Muscle layer of duodenum (tissue), 2 donors: ENCODE measurements around the gene INSRR.

ENCODE experiments used
- H3K27ac ChIP-seq: one replicate; pipeline ENCODE4 v1.7.0; 2013; ENCODE audit warnings: mild to moderate bottlenecking, low read length
- H3K27me3 ChIP-seq: one replicate; pipeline ENCODE4 v1.7.0; 2013; ENCODE audit warnings: low read depth, mild to moderate bottlenecking, control low read depth, low read length
- H3K36me3 ChIP-seq, 2 donors: one replicate each; pipeline ENCODE4 v1.7.0; 2013; ENCODE audit warnings: low read length in 2 of 2, control low read depth in 1 of 2, mild to moderate bottlenecking in 1 of 2; ENCODE audit not compliant: insufficient read depth in 2 of 2, control insufficient read depth in 1 of 2
- H3K4me1 ChIP-seq, 2 donors: one replicate each; pipeline ENCODE4 v1.7.0; 2013; ENCODE audit warnings: low read length in 2 of 2, mild to moderate bottlenecking in 2 of 2, control low read depth in 1 of 2, moderate library complexity in 1 of 2; ENCODE audit not compliant: insufficient read depth in 2 of 2, control insufficient read depth in 1 of 2
- H3K4me3 ChIP-seq, 2 donors: one replicate each; pipeline ENCODE4 v1.7.0; 2013; ENCODE audit warnings: low read length in 2 of 2, low read depth in 1 of 2, mild to moderate bottlenecking in 1 of 2
- H3K9me3 ChIP-seq, 2 donors: one replicate each; pipeline ENCODE4 v1.7.0; 2013; ENCODE audit warnings: low read length in 2 of 2, control low read depth in 1 of 2, mild to moderate bottlenecking in 1 of 2; ENCODE audit not compliant: control insufficient read depth in 1 of 2
- donor health status: healthy.

The INSRR gene

DNA sequence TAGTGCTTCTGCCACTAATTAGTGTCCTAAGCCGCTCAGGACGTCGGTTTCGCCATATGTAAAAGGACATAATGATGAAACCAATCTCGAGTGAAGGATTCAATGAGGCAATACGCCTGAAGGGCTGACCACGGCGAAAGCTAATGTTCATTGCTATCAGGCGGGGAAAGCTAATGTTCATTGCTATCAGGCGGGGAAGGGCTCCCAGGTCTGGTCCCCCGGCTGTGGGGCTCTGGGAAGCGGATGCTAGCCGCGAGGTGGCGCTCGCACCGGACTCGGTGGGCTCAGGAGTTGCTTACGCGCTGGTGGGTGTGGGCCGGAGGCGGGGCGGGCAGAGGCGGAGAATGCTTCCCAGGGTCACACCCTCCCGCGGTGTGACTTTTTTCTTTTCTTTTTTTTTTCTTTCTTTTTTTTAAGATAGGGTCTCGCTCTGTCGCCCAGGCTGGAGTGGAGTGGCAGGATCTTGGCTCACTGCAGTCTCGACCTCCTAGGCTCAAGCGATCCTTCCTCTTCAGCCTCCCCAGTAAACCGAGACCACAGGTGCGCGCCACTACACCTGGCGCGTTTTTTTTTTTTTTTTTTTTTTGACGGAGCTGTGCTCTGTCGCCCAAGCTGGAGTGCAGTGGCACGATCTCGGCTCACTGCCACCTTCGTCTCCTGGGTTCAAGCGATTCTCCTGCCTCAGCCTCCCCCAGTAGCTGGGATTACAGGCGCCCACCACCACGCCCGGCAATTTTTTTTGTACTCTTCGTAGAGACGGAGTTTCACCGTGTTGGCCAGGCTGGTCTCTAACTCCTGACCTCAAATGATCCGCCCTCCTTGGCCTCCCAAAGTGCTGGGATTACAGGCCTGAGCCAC, 33.5 kb upstream of the INSRR start:
- Histone ChIP-seq H3K4me3 (peak overlapping the region in 1 of 2 donors; percentile 47), H3K36me3 (no peaks in the 10 kb centered on the region), H3K27ac (no peak overlapping the region), H3K4me1 (peaks cover 0 to 15% of the 10 kb centered on the region in 2 donors), H3K9me3 (no peaks in the 10 kb centered on the region), H3K27me3 (peaks cover 16% of the 10 kb centered on the region)

DNA sequence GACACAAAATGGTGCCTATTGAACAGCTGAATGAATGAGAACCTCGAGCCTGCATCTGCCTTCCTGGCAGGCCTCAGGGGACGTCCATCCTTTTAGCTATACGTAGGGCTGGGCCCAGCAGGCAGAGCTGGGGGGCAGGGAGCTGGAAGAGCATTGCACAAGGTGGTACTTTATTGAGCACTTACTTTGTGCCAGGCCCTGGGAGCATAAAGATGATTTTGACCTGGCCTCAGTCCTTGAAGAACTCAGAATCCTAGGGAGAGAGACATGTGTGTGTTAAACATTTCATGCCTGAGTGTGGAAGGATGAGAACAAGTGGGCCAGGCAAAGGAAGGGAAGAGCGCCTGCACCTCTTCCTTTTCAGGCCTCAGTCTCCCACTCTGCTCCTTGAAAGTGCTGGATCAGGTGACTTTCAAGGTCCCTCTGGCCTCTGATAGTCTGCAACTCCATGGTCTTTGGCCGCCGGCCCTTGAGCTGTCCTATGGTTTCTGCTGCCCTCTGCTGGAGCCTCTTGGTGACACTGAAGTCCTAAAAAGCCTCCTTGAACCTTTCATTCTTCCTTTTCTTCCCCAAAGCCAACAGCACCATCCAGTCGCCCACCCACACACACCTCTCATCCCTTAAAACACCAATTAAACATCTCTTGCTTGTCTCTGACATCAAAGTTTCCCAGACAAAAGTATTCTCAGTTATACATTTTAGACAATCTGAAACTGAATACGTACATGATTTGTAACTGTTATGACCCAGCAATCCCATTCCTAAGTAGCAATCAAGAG, 31.1 kb upstream of the INSRR start:
- Histone ChIP-seq H3K4me3 (no peak overlapping the region), H3K36me3 (no peaks in the 10 kb centered on the region), H3K27ac (no peak overlapping the region), H3K4me1 (peaks cover 0 to 3% of the 10 kb centered on the region in 2 donors), H3K9me3 (no peaks in the 10 kb centered on the region), H3K27me3 (peaks cover 13% of the 10 kb centered on the region)

DNA sequence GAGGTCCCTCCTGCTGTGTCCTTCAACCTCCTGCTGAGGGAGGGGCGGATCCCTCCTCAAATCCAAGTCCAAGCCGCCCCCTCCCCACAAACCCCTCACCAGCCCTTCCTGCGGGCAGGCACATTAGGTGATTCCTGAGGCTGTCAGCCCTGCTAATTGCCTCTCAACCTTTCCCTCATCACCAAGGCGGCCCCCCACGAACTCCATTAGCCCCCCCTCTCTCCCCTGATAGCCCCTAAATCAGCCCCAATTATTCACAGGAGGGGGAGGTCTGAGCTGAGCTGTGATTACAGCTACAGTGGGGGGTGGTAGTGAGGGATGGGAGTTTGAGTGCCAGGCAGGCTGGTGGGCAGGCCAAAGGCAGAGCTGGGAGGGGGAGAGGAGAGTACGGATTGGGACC, 28.8 kb upstream of the INSRR start:
- Histone ChIP-seq H3K4me1 (no peaks in the 10 kb centered on the region), H3K27me3 (peaks cover 6% of the 10 kb centered on the region), H3K9me3 (no peaks in the 10 kb centered on the region), H3K4me3 (no peak overlapping the region), H3K27ac (no peak overlapping the region), H3K36me3 (no peaks in the 10 kb centered on the region)

DNA sequence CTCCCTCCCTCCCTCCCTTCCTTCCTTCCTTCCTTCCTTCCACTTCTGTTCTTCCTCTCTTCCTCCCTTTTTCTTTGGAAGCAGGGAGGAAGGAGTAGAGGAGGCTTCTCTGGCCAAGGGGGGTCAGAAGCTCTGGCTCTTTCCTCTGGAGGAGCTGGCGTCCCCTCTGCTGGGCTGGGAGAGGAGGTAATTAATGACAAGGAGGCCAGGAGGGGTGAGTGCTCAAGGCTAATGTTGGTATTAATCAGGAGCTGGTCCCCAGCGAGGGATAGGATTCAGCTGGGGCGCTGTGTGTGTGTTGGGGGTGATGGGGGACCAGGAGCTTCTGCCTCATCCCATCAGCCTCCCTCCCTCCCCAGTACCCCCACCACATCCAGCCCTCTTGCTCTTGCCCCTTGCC, 28.4 kb upstream of the INSRR start:
- H3K27ac ChIP-seq: no peak overlapping the region
- H3K27me3 ChIP-seq: peaks cover 6% of the 10 kb centered on the region
- no peaks in the 10 kb centered on the region for H3K9me3 ChIP-seq
- H3K4me1 ChIP-seq: no peaks in the 10 kb centered on the region
- H3K4me3 ChIP-seq: no peak overlapping the region
- no peaks in the 10 kb centered on the region for H3K36me3 ChIP-seq

DNA sequence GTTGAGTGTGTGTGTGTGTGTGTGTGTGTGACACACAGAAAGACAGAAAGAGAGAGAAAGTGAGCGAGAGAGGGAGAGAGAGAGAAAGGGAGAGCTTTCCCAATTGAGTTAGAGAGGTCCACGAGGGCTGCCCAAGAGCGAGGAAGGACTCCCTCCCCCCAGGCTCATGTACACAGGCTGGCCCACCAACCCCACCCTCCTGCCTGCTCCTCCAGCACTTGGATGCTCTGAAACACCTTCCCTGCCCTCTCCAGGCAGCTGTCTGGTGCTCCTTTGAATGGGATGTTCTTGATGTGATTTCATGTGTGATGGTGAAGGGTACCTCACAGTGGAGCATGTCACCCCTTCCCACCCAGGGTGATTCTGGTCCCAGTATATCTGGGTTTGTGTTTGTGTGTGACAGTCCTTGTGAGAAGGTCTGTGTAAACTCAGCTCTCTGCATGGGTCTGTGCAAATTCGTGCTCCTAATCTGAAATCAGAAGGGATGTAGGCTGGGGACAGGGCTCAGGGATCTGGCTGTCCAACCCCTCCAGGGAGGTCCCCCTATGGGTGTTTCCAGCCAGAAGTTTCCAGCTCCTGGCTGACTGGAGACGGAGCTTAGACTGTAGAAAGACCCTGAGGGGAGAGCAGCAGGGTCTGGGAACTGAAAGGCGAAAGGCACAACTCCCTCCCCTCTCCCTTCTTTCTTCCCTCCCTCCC, 27.8 kb upstream of the INSRR start:
- Histone ChIP-seq H3K27me3 (peaks cover 6% of the 10 kb centered on the region), H3K9me3 (no peaks in the 10 kb centered on the region), H3K36me3 (no peaks in the 10 kb centered on the region), H3K4me1 (no peaks in the 10 kb centered on the region), H3K4me3 (no peak overlapping the region), H3K27ac (no peak overlapping the region)

DNA sequence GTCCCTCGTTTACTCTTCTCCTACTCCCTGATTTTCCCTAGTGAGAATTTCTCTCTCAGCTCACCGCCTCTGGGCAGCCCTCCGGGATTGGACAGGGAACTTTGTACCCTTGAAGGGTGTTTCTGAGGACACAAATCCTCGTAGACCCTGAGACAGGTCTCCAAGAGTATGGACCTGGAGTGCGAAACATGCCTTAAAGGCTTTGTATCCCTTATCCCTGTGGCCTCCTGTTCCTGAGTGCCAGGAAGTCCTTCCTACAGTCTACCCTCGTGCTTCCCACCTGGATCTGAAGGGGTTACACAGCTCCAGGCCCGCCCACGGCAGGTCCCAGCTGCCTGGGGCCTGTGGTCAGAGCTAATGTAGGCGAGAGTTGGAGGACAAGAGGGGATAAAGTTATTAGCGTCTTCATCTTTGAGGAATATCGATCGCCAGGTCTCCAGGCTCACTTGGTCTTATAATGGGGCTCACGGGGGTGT, 27.0 kb upstream of the INSRR start:
- peaks cover 6% of the 10 kb centered on the region for H3K27me3 ChIP-seq

DNA sequence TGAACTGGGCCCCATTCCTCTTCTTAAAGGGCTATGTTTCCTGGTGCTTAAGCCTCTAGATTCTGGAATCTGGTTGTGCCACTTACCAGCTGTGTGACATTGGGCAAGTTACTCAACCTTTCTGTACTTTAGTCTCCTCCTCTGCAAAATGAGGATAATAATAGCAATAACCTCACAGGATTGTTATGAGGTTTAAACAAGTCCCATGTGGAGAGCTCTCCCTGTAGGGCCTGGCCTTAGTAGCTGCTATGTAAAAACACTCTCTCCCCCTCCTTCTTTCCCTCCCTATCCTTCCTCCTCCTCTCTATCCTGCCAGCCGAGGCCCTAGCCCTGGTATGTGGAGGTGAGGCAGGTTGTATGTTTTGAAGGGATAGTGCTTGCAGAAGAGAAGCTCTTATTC, 26.4 kb upstream of the INSRR start:
- no peak overlapping the region for H3K4me3 ChIP-seq
- H3K9me3 ChIP-seq: no peaks in the 10 kb centered on the region
- no peaks in the 10 kb centered on the region for H3K4me1 ChIP-seq
- H3K36me3 ChIP-seq: no peaks in the 10 kb centered on the region
- peaks cover 6% of the 10 kb centered on the region for H3K27me3 ChIP-seq
- no peak overlapping the region for H3K27ac ChIP-seq

More for the DNA sequence above, 27.0 kb upstream of the INSRR start:
- Histone ChIP-seq H3K4me1 (no peaks in the 10 kb centered on the region), H3K4me3 (no peak overlapping the region), H3K27ac (no peak overlapping the region), H3K9me3 (no peaks in the 10 kb centered on the region), H3K36me3 (no peaks in the 10 kb centered on the region)

DNA sequence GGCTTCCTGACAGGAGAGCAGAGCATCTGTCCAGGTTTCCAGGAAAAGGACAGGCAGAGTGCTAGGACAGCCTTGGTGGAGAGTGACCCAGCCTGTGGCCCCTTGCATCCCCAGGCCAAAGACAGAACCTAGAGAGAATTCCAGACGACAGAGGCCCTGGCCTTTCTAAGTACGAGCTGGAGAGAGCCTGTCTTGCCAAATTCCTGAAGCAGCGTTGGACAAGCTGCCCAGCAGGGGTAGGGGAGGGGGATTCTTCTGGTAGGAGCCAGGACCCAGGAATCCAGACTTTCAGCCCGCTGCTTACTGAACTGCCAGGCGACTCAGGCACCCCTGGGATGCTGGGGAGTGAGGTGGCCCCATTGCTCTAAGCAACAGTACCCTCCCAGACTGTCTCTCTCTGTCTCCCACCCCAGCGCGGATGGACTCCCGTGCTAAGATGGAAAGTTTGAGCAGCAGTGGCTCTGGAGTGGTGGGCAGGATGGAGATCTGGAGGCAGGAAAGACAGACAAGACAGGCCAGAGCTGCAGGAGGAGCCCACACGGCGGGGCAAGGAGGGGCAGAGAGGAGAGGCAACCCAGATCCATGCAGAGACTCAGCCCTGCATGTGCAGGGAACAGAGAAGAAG, 25.8 kb upstream of the INSRR start:
- no peak overlapping the region for H3K4me3 ChIP-seq
- H3K4me1 ChIP-seq: no peaks in the 10 kb centered on the region
- H3K9me3 ChIP-seq: no peaks in the 10 kb centered on the region
- H3K36me3 ChIP-seq: no peaks in the 10 kb centered on the region
- peaks cover 6% of the 10 kb centered on the region for H3K27me3 ChIP-seq
- no peak overlapping the region for H3K27ac ChIP-seq

DNA sequence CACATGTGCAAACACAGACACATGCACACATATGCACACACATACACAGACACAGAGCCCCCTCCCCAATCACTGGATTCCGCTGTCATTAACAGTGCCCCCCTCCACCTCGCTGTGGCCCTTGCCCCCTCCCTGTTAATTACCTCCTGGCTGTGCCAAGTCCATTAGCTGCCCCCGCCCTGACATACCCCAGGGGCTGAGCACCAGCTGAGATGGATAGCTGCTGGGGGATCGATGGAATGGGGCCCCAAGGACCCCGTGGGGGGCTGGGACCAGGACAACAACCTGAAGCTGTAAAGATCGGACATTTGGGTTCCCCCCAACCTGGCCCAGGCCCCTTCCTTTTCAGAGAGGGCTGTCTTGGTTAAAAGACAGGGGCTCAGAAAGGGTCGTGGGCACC, 25.0 kb upstream of the INSRR start:
- Histone ChIP-seq H3K27me3 (peaks cover 6% of the 10 kb centered on the region), H3K4me3 (no peak overlapping the region), H3K36me3 (no peaks in the 10 kb centered on the region), H3K27ac (no peak overlapping the region), H3K4me1 (no peaks in the 10 kb centered on the region), H3K9me3 (no peaks in the 10 kb centered on the region)

DNA sequence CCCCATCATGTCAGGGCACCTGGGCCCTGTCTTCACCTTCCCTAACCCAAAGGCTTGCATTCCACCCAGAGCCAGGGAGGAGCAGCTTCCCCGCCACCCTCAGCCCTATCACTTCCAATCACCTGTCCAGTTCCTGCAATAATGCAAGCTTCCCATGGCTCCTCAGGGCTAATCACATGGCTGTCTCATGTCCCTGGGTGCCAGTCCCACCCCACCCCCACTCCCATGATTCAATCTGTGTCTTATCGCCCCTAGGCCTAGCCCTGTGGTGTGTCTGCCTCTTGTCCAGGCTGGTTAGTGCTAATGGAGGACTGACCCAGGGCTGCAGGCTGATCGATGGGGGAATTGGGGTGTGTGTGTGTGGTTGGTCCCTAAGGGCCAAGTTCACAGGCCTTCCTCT, 23.6 kb upstream of the INSRR start:
- Histone ChIP-seq H3K27ac (no peak overlapping the region), H3K27me3 (peaks cover 6% of the 10 kb centered on the region), H3K4me1 (no peaks in the 10 kb centered on the region)

DNA sequence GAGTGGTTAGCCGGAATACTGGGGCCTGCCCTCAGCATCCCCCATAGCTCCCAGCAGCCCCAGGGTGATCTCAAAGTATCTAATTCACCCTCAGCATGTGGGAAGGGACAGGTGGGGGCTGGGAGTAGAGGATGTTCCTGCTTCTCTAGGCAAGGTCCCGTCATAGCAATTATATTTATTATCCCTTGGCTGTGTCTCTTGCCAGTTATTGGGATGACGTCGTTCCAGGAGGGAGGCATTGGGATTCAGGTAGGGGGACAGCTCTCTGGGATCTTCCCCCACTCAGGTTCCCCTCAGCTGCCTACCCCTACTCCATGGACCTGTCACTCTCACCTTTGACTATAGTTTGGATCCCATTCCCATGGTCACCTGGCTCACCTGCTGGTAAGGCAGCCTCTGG, 22.7 kb upstream of the INSRR start:
- H3K36me3 ChIP-seq: no peaks in the 10 kb centered on the region
- no peaks in the 10 kb centered on the region for H3K4me1 ChIP-seq
- no peak overlapping the region for H3K27ac ChIP-seq
- H3K9me3 ChIP-seq: no peaks in the 10 kb centered on the region
- H3K4me3 ChIP-seq: no peak overlapping the region
- peaks cover 6% of the 10 kb centered on the region for H3K27me3 ChIP-seq

More for the DNA sequence above, 23.6 kb upstream of the INSRR start:
- H3K36me3 ChIP-seq: no peaks in the 10 kb centered on the region
- no peak overlapping the region for H3K4me3 ChIP-seq
- H3K9me3 ChIP-seq: no peaks in the 10 kb centered on the region
